Ovary (tissue), 3 donors: ENCODE data around the gene PPP1R9B.

ENCODE experiments used
- POLR2A ChIP-seq: fragments of 450-650 bp; IDR thresholded peaks from one replicate; pipeline ENCODE4 v1.6.1; 2017; ENCODE audit warnings: antibody characterized with exemption, mild to moderate bottlenecking, moderate library complexity
- TF ChIP-seq, protein P1 (sequence below), 3 donors: fragments of 450-650 bp in 2 of 3; fragments of 200-600 bp in 1 of 3; IDR thresholded peaks; one replicate each; pipeline versions ENCODE4 v1.5.1 to v1.8.0; 2016 to 2022; ENCODE audit warnings: antibody characterized with exemption in 3 of 3, mild to moderate bottlenecking in 1 of 3
- donor health status: DM: no; HTN: no; CAD: no.

DNA sequence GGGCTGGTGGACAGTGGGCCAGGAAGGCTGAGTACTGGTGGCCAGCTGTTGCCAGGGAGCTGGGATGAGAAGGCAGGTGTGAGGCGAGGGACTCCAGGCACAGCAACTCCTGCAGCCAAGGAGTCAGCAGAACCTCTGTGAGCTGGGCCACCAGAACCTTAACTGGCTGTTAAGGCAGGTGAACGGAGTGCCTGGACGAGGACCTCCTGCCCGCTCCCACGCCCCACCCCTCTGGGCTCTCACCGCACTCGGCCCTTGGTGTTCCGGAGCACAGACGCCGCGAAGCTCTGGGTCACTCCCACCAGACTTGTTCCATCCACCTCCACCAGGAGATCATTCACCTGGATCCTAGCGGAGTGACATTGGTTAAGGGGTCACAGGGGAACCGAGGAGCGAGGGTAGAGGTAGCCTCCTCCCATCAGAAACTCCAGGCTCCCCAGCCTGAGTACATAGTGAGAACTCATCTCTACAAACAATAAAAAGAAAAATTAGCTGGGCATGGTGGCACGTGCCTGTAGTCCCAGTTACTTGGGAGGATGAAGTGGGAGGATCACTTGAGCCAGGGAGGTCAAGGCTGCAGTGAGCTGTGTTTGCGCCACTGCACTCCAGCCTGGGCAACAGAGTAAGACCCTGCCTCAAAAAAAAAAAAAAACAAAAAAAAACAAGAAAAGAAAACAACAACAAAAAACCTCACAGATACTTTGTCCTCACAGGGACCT, 9.3 kb downstream of the PPP1R9B start:
- TF ChIP-seq, protein P1, sequence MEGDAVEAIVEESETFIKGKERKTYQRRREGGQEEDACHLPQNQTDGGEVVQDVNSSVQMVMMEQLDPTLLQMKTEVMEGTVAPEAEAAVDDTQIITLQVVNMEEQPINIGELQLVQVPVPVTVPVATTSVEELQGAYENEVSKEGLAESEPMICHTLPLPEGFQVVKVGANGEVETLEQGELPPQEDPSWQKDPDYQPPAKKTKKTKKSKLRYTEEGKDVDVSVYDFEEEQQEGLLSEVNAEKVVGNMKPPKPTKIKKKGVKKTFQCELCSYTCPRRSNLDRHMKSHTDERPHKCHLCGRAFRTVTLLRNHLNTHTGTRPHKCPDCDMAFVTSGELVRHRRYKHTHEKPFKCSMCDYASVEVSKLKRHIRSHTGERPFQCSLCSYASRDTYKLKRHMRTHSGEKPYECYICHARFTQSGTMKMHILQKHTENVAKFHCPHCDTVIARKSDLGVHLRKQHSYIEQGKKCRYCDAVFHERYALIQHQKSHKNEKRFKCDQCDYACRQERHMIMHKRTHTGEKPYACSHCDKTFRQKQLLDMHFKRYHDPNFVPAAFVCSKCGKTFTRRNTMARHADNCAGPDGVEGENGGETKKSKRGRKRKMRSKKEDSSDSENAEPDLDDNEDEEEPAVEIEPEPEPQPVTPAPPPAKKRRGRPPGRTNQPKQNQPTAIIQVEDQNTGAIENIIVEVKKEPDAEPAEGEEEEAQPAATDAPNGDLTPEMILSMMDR (IDR thresholded peaks at IDR 0.05), result no peak
- no peak for TF ChIP-seq POLR2A
